Fibroblast of the aortic adventitia (primary cell): ENCODE results near the gene DMD. TPM values are rescaled to one million over a fixed set of nuclear protein-coding genes. Genes with fewer than 3 reads are reported as not detected.

ENCODE experiments used
- DNase-seq: peaks from one replicate; pipeline ENCODE4 v3.0.0-alpha.2; 2010; ENCODE audit warnings: low read depth
- H3K4me3 ChIP-seq: 2 replicates; pipeline ENCODE4 v1.5.1; 2011; ENCODE audit warnings: low read depth, mild to moderate bottlenecking, control low read depth, low read length, moderate library complexity
- total RNA-seq: library from RNA; depleted of rRNA; stranded (reverse); fragments of >200 nt; gene quantifications from 2 replicates; pipeline ENCODE4 v1.2.3, GENCODE V29; 2012; ENCODE audit warnings: low replicate concordance
- TF ChIP-seq, protein P1 (sequence below): IDR thresholded peaks from 2 replicates; pipeline ENCODE4 v1.5.1; 2011; ENCODE audit warnings: mild to moderate bottlenecking, low read length, control low read depth, inconsistent platforms; ENCODE audit not compliant: insufficient read depth

The DMD gene
- total RNA-seq, 1 donor = 10.3 TPM

DNA sequence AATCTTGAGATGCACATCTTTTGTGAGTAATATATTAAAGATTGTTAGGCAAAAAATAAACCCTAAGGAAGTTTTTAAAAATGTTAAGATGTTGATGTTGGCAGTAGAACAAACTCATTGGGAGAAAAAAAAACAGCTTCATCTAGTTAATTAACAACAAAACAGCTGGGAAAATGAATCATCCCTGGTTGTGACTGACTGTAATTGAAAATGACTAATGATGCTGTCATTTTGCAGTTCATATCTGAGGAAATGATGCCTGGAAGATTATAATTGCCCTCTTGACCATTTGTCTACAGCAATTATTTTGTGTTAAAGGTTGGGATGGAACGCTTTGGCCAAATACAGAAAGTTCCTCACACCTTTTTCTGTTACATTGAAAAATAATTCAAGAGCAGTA is 1379.1 kb downstream of the DMD start:
- H3K4me3 ChIP-seq = no peak overlapping the region
- DNase-seq = no peak
- TF ChIP-seq, protein P1, sequence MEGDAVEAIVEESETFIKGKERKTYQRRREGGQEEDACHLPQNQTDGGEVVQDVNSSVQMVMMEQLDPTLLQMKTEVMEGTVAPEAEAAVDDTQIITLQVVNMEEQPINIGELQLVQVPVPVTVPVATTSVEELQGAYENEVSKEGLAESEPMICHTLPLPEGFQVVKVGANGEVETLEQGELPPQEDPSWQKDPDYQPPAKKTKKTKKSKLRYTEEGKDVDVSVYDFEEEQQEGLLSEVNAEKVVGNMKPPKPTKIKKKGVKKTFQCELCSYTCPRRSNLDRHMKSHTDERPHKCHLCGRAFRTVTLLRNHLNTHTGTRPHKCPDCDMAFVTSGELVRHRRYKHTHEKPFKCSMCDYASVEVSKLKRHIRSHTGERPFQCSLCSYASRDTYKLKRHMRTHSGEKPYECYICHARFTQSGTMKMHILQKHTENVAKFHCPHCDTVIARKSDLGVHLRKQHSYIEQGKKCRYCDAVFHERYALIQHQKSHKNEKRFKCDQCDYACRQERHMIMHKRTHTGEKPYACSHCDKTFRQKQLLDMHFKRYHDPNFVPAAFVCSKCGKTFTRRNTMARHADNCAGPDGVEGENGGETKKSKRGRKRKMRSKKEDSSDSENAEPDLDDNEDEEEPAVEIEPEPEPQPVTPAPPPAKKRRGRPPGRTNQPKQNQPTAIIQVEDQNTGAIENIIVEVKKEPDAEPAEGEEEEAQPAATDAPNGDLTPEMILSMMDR = no peak

DNA sequence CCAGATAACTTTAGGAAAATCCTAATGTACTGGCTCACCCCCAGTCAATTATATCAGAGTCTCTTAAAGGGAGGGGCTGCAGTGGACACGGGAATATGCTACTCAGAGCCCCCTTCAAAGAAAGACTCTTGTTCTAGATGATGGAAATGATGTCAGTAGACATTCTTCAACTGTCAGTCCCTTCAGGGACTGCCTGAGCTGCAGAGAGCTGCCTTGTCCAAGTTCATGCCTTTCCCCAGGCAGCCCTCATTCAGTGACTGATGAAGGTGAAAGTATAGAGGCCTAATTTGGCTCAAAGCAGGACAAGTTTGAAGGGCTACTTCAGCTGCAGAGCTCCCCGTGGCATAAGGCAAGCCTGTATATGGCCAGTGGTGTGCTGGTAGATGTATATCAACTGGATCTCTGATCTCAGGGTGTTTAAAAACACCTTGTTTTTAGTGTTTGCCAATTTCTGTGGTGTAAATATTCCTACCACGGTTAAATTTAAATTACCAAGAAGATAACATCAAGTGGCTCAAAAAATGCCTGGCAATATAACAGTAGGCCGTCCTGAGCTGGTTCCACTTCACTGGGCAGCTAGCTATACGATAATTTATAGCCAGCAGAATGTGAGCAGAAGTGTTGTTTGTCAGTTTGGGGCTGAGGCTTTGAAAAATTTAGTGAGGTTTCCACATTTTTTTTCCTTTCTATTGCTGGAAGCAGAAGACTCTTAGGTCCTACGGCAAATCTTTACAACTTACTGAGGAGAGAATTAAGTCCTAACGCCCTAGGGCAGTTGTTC is 1390.7 kb downstream of the DMD start:
- no peak overlapping the region for H3K4me3 ChIP-seq
- TF ChIP-seq, protein P1 = no peak
- no peak for DNase-seq

DNA sequence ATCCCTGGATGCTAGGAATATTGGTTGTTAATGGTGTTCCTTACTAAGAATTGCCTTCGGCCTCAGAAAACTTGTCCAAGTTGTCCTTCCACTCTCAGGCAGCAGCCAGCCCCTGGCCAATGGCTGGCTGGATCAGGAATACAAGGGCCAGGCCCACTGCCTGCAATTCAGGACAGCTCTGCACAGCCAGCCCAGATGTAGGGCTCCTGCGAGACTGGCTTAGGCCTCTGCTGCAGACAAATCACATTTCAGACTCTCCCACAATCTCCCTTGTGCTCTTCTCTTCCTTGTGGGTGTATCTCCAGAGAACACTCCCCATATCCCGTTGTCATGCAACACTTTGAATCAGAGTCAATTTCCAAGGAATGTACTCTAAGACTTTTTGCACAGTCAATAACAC is 1391.9 kb downstream of the DMD start:
- DNase-seq = no peak
- H3K4me3 ChIP-seq = no peak overlapping the region
- TF ChIP-seq, protein P1 = no peak

DNA sequence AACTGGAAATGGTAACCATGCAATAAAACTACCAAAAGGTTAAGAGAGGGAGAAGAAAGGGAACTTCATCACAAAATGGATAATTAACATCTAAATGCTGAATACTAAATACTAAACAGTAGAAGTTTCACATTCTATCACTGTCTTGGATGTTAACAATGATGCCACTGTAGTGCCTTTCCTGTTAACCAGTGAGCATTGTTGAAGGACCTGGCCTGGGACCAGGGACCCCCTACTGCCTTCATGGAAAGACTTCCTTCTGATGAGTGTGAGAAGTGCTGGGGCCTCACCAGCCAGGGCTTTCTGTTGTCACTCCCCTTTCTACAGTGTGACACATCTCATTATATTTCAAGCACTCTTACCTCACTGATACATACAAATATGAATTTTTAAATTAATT is 1400.2 kb downstream of the DMD start:
- H3K4me3 ChIP-seq = no peak overlapping the region
- TF ChIP-seq, protein P1 = no peak
- no peak for DNase-seq

- no peak for DNase-seq
- H3K4me3 ChIP-seq = no peak overlapping the region
- TF ChIP-seq, protein P1 = no peak
Observed at GRCh38 chrX:31808357-31808756, 1403.0 kb downstream of the DMD start.

DNA sequence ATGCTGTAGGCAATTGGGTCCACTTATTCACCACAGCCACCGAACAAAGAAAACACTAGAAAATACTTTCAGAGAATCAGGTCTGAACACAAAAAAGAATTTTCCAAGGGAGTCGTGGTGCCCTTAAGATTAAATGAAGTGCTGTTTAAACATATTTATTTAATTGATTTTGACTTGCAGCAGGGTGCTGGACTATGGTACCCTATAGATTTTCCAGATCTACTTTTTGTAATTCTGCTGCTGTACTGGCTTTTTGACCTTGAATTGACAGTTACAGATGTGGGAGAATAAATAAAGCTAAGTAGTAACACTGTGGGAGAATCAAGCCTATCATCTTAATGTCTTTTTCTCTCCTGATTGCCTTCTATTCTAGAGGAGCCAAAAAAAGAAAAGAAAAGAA is 1404.2 kb downstream of the DMD start:
- DNase-seq = no peak
- H3K4me3 ChIP-seq = no peak overlapping the region
- TF ChIP-seq, protein P1 = no peak

DNA sequence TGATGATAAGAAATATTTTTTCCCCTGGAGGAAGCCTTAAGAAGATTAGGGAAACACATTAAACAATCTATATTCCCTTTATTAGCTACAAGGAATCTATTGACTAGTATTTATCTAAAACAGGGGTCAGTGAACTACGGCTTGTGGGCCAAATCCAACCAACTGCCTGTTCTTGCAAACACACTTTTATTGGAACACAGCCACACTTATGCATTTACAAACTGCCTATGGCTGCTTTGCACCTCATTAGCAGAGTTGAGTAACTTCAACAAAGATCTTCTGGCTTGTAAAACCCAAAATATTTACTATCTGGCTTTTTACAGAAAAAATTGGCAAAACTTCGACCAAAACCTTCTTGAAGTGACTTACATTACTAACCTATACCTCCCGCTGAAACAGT is 1405.6 kb downstream of the DMD start:
- TF ChIP-seq, protein P1 = no peak
- DNase-seq = no peak
- H3K4me3 ChIP-seq = no peak overlapping the region
